Endothelial cell of umbilical vein (primary cell): ENCODE results near the gene EIF2AK2. TPM values are rescaled to one million over a fixed set of nuclear protein-coding genes. Genes with fewer than 3 reads are reported as not detected.

ENCODE experiments used
- BruUV-seq: library from RNA; stranded (reverse); fragments of 400-500 nt; replicated peaks from 2 replicates; lab custom pipeline; 2021; lab: Mats Ljungman, UMichigan
- CTCF ChIA-PET: fragments of 300-600, 350-600 bp; sonication (Branson Sonifier 250); formaldehyde crosslinking; loops from one replicate; lab custom pipeline; 2021; ENCODE audit warnings: antibody characterized with exemption, inconsistent platforms; lab: Charles Lee
- POLR2A ChIA-PET: fragments of 300-600, 350-600 bp; sonication (Branson Sonifier 250); formaldehyde crosslinking; loops from one replicate; lab custom pipeline; 2021; ENCODE audit warnings: antibody characterized with exemption, inconsistent platforms; lab: Charles Lee
- DNase-seq: peaks from one replicate; pipeline ENCODE4 v3.0.0-alpha.2; 2011; ENCODE audit warnings: low read depth, low spot score
- FAIRE-seq: peaks from 2 replicates; lab custom pipeline; 2011; peaks lifted over from hg19 to GRCh38; lab: Jason Lieb, UNC
- H2AFZ ChIP-seq: 2 replicates; pipeline ENCODE4 v1.6.0; 2012; ENCODE audit warnings: low read depth, low read length, control low read depth, inconsistent platforms
- H3K27ac ChIP-seq: 2 replicates; pipeline ENCODE4 v1.5.1; 2011; ENCODE audit warnings: low read depth, mild to moderate bottlenecking, control low read depth, low read length, moderate library complexity; ENCODE audit not compliant: insufficient read depth
- H3K27me3 ChIP-seq, 2 experiments: 2 replicates each; pipeline versions ENCODE4 v1.6.0 to v1.6.1; 2011; ENCODE audit warnings: low read length in 2 of 2, mixed read lengths in 1 of 2; ENCODE audit not compliant: control insufficient read depth in 2 of 2, insufficient read depth in 2 of 2
- H3K36me3 ChIP-seq, 2 experiments: 2 replicates in 1 of 2; 3 replicates in 1 of 2; pipeline ENCODE4 v1.5.1; 2011; ENCODE audit warnings: low read length in 2 of 2, mild to moderate bottlenecking in 1 of 2, moderate library complexity in 1 of 2; ENCODE audit not compliant: control insufficient read depth in 2 of 2, insufficient read depth in 2 of 2; ENCODE audit errors: extremely low read depth in 1 of 2
- H3K4me1 ChIP-seq: 3 replicates; pipeline ENCODE4 v1.5.1; 2011; ENCODE audit warnings: mild to moderate bottlenecking, low read length; ENCODE audit not compliant: control insufficient read depth, insufficient read depth; ENCODE audit errors: extremely low read depth
- H3K4me2 ChIP-seq: 2 replicates; pipeline ENCODE4 v1.6.1; 2011; ENCODE audit warnings: low read length, control low read depth, mixed read lengths; ENCODE audit not compliant: insufficient read depth
- H3K4me3 ChIP-seq, 3 experiments: fragments of 200-600 bp in 1 of 3; sonication (generic), shearing (Covaris generic) in 1 of 3; replicated peaks in 1 of 3; 2 replicates each; pipeline ENCODE4 v1.5.1; 2011 to 2016; ENCODE audit warnings: control low read depth in 3 of 3, low read length in 3 of 3, mild to moderate bottlenecking in 2 of 3, inconsistent platforms in 1 of 3, low read depth in 1 of 3, moderate library complexity in 1 of 3; ENCODE audit not compliant: insufficient read depth in 1 of 3
- H3K79me2 ChIP-seq: 2 replicates; pipeline ENCODE4 v1.6.0; 2012; ENCODE audit warnings: low read length, inconsistent platforms; ENCODE audit not compliant: control insufficient read depth, insufficient read depth
- H3K9ac ChIP-seq: replicated peaks from 2 replicates; pipeline ENCODE3; 2011; ENCODE audit warnings: low read length, control low read depth; ENCODE audit not compliant: insufficient read depth; ENCODE audit errors: extremely low read depth
- H3K9me1 ChIP-seq: replicated peaks from 3 replicates; pipeline ENCODE4 v1.6.0; 2011; ENCODE audit warnings: mild to moderate bottlenecking, low read length; ENCODE audit not compliant: control insufficient read depth, insufficient read depth; ENCODE audit errors: extremely low read depth
- H3K9me3 ChIP-seq: replicated peaks from 2 replicates; pipeline ENCODE4 v1.5.1; 2012; ENCODE audit warnings: low read length, inconsistent platforms; ENCODE audit not compliant: control insufficient read depth, insufficient read depth
- H4K20me1 ChIP-seq: replicated peaks from 2 replicates; pipeline ENCODE3; 2011; ENCODE audit warnings: mild to moderate bottlenecking, low read length; ENCODE audit not compliant: control insufficient read depth, insufficient read depth; ENCODE audit errors: extremely low read depth
- CTCF ChIP-seq, 2 donors: IDR thresholded peaks; 1 replicate in 1 of 2; 2 replicates in 1 of 2; pipeline ENCODE4 v1.5.1; 2011; ENCODE audit warnings: low read length in 2 of 2, mild to moderate bottlenecking in 2 of 2, moderate library complexity in 2 of 2, control low read depth in 1 of 2, inconsistent platforms in 1 of 2, low read depth in 1 of 2; ENCODE audit not compliant: insufficient read depth in 1 of 2; ENCODE audit errors: extremely low read depth in 1 of 2
- EZH2 ChIP-seq: IDR thresholded peaks from 2 replicates; pipeline ENCODE4 v1.6.1; 2012; ENCODE audit warnings: borderline replicate concordance, low read depth, mild to moderate bottlenecking, moderate library complexity, low read length, inconsistent platforms; ENCODE audit not compliant: severe bottlenecking
- FOS ChIP-seq: IDR thresholded peaks from 2 replicates; pipeline ENCODE4 v1.6.1; 2011; ENCODE audit warnings: mild to moderate bottlenecking, low read length, moderate library complexity, borderline replicate concordance; ENCODE audit not compliant: insufficient read depth
- GATA2 ChIP-seq: IDR thresholded peaks from 2 replicates; pipeline ENCODE4 v1.7.0; 2011; ENCODE audit warnings: low read depth, mild to moderate bottlenecking, moderate library complexity, mixed read lengths, low read length; ENCODE audit not compliant: insufficient read length, insufficient read depth
- JUN ChIP-seq: IDR thresholded peaks from 2 replicates; pipeline ENCODE4 v1.6.1; 2011; ENCODE audit warnings: borderline replicate concordance, low read depth; ENCODE audit not compliant: insufficient read length, insufficient read depth
- MYC ChIP-seq: IDR thresholded peaks from one replicate; pipeline ENCODE4 v1.6.1; 2011; ENCODE audit warnings: mild to moderate bottlenecking, low read depth, low read length
- POLR2A ChIP-seq: IDR thresholded peaks from 2 replicates; pipeline ENCODE4 v1.6.1; 2012; ENCODE audit warnings: low read depth, mild to moderate bottlenecking, control low read depth, low read length
- POLR2AphosphoS5 ChIP-seq: IDR thresholded peaks from 2 replicates; pipeline ENCODE4 v1.6.1; 2012; ENCODE audit warnings: low read depth, mild to moderate bottlenecking, control low read depth, low read length, moderate library complexity; ENCODE audit not compliant: insufficient read depth
- dilution Hi-C: fragments of 300-500 bp; cut with MboI; formaldehyde crosslinking; loops from one replicate; pipeline ENCODE4 v1.15.0; 2019; ENCODE audit warnings: low sequenced_read_pairs; ENCODE audit not compliant: extremely low pct_ligation_motif_present
- intact Hi-C: fragments of 100-400 bp; cut with micrococcal nuclease; formaldehyde crosslinking; loops from one replicate; pipeline ENCODE4 v1.10.0; 2022
- polyA plus RNA-seq, 4 experiments: library from polyadenylated mRNA; depleted of rRNA in 3 of 4; stranded (reverse) in 3 of 4; unstranded in 1 of 4; fragments of >200 nt; gene quantifications; 2 replicates each; pipeline versions ENCODE4 v1.2.1 to v1.2.3, GENCODE V29; 2011 to 2012; ENCODE audit warnings: missing spikeins in 1 of 4
- total RNA-seq: library from RNA; stranded (reverse); gene quantifications from 2 replicates; pipeline ENCODE4 v1.2.3, GENCODE V29; 2021
- TF ChIP-seq, protein P1 (sequence below): IDR thresholded peaks from 2 replicates; pipeline ENCODE4 v1.6.1; 2011; ENCODE audit not compliant: insufficient read depth, insufficient read length

EIF2AK2 gene
- total and polyA plus RNA-seq, 2 donors (not counting 3 experiments of a cell fraction or from before 2014, with no cell fraction given) = 8.0 to 41.1 TPM

DNA sequence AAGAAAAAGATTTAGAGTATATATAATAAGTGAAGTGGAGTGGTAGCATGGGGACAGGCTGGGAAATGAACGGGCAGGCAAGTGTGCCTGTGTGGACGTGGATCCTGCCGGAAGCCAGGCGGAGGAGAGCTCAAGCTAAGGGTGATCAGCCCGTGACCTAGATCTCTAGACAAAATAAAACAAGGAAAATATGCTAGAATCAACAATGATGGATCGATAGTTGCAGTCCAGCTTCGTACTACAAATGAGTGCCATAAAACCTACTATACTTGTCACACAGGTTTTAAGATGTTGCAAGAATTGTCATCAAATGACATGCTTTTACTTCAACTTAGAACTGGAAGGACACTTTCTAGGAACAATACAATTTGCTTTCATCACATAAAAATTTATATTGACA lies 8.5 kb downstream of the EIF2AK2 start:
- no peak overlapping the region for H3K4me3 ChIP-seq
- H3K9ac ChIP-seq = no peak overlapping the region
- H3K79me2 ChIP-seq = peaks cover 25% of the 10 kb centered on the region
- H3K9me1 ChIP-seq = no peaks in the 10 kb centered on the region
- dilution Hi-C loops (no loop called here), intact Hi-C loops (no loop called here)
- no peaks in the 10 kb centered on the region for H4K20me1 ChIP-seq
- H3K9me3 ChIP-seq = no peaks in the 10 kb centered on the region
- peaks cover 27% of the 10 kb centered on the region for H3K4me1 ChIP-seq
- H3K27me3 ChIP-seq = no peaks in the 10 kb centered on the region
- DNase-seq (no peak), FAIRE-seq (no peak)
- BruUV-seq = no TSS peak
- ChIA-PET CTCF (no interaction called here), POLR2A (no interaction called here)
- H3K36me3 ChIP-seq = peaks cover 8 to 13% of the 10 kb centered on the region in 2 experiments
- TF ChIP-seq JUN = no peak
- TF ChIP-seq MYC = no peak
- TF ChIP-seq FOS = no peak
- no peak for TF ChIP-seq CTCF (IDR thresholded peaks at IDR 0.05; ENCODE audit: extremely low read depth in 1 of 2, insufficient read depth in 1 of 2, low read depth in 1 of 2, low read length in 2 of 2)
- TF ChIP-seq POLR2A = no peak
- TF ChIP-seq EZH2 = no peak
- no peak for TF ChIP-seq GATA2
- TF ChIP-seq, protein P1, sequence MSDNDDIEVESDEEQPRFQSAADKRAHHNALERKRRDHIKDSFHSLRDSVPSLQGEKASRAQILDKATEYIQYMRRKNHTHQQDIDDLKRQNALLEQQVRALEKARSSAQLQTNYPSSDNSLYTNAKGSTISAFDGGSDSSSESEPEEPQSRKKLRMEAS = no peak
- no peak for TF ChIP-seq POLR2AphosphoS5
- H3K27ac ChIP-seq = no peak overlapping the region
- H3K4me2 ChIP-seq = no peak overlapping the region
- no peak overlapping the region for H2AFZ ChIP-seq
